ENCODE data around the gene TRABD.
A peak's percentile ranks its signal among the peaks of the same experiment; 100 is the strongest.

TRABD gene

GRCh38 chr22:50184902-50185374 is 775 bp upstream of the TRABD start:
- DNase-seq (ENCODE audit: low read depth in 1 of 2, low spot score in 1 of 2): no peak

GRCh38 chr22:50186181-50186714 is 535 bp downstream of the TRABD start:
- no peak for DNase-seq (ENCODE audit: low read depth in 1 of 2, low spot score in 1 of 2)

GRCh38 chr22:50186761-50187523 is 1.2 kb downstream of the TRABD start:
- no peak for DNase-seq (ENCODE audit: low read depth in 1 of 2, low spot score in 1 of 2)

GRCh38 chr22:50188356-50188755 is 2.6 kb downstream of the TRABD start:
- no peak for DNase-seq (ENCODE audit: low read depth in 1 of 2, low spot score in 1 of 2)

- no peak for DNase-seq (ENCODE audit: low read depth in 1 of 2, low spot score in 1 of 2)
Observed at GRCh38 chr22:50189184-50189848, 3.6 kb downstream of the TRABD start.

- no peak for DNase-seq (ENCODE audit: low read depth in 1 of 2, low spot score in 1 of 2)
Observed at GRCh38 chr22:50189849-50190181, 4.1 kb downstream of the TRABD start.

- DNase-seq (ENCODE audit: low read depth in 1 of 2, low spot score in 1 of 2): peak; percentile 59 to 69
Observed at GRCh38 chr22:50190182-50190940, 4.6 kb downstream of the TRABD start.

GRCh38 chr22:50190941-50191741 is 5.4 kb downstream of the TRABD start:
- peak; percentile 42 to 67 for DNase-seq (ENCODE audit: low read depth in 1 of 2, low spot score in 1 of 2)

- peak in 1 of 2 donors; percentile 30 for DNase-seq (ENCODE audit: low read depth in 1 of 2, low spot score in 1 of 2)
Observed at GRCh38 chr22:50192436-50193204, 6.9 kb downstream of the TRABD start.

GRCh38 chr22:50193621-50194020 is 7.9 kb downstream of the TRABD start:
- DNase-seq (ENCODE audit: low read depth in 1 of 2, low spot score in 1 of 2): no peak

- DNase-seq (ENCODE audit: low read depth in 1 of 2, low spot score in 1 of 2): no peak
Observed at GRCh38 chr22:50194037-50194805, 8.5 kb downstream of the TRABD start.

- no peak for DNase-seq (ENCODE audit: low read depth in 1 of 2, low spot score in 1 of 2)
Observed at GRCh38 chr22:50196256-50196655, 10.5 kb downstream of the TRABD start.

- no peak for DNase-seq (ENCODE audit: low read depth in 1 of 2, low spot score in 1 of 2)
Observed at GRCh38 chr22:50197000-50197800, 11.5 kb downstream of the TRABD start.

- DNase-seq (ENCODE audit: low read depth in 1 of 2, low spot score in 1 of 2): no peak
Observed at GRCh38 chr22:50197856-50198623, 12.3 kb downstream of the TRABD start.

GRCh38 chr22:50198624-50199017 is 12.9 kb downstream of the TRABD start:
- no peak for DNase-seq (ENCODE audit: low read depth in 1 of 2, low spot score in 1 of 2)

- no peak for DNase-seq (ENCODE audit: low read depth in 1 of 2, low spot score in 1 of 2)
Observed at GRCh38 chr22:50199251-50199721, 13.6 kb downstream of the TRABD start.

GRCh38 chr22:50199829-50200460 is 14.2 kb downstream of the TRABD start:
- no peak for DNase-seq (ENCODE audit: low read depth in 1 of 2, low spot score in 1 of 2)
